DMS79 treated with DMSO at 0.1 percent for 48 hours (cell line): ENCODE results near the gene THRA.

ENCODE experiments used
- DNase-seq: peaks from one replicate; lab custom pipeline; 2025; lab: John Stamatoyannopoulos, UW

The THRA gene

DNA sequence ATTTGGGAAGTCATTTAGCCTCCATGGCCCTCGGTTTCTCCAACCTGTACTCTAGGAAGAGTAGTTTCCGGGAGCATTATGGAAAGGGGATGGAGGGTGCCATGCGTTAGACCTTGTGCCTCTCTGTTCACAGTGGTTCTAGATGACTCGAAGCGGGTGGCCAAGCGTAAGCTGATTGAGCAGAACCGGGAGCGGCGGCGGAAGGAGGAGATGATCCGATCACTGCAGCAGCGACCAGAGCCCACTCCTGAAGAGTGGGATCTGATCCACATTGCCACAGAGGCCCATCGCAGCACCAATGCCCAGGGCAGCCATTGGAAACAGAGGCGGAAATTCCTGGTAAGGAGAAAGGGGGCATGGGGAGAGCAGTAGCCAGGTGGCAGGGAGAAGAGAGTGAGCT lies 21.7 kb downstream of the THRA start:
- no peak for DNase-seq

DNA sequence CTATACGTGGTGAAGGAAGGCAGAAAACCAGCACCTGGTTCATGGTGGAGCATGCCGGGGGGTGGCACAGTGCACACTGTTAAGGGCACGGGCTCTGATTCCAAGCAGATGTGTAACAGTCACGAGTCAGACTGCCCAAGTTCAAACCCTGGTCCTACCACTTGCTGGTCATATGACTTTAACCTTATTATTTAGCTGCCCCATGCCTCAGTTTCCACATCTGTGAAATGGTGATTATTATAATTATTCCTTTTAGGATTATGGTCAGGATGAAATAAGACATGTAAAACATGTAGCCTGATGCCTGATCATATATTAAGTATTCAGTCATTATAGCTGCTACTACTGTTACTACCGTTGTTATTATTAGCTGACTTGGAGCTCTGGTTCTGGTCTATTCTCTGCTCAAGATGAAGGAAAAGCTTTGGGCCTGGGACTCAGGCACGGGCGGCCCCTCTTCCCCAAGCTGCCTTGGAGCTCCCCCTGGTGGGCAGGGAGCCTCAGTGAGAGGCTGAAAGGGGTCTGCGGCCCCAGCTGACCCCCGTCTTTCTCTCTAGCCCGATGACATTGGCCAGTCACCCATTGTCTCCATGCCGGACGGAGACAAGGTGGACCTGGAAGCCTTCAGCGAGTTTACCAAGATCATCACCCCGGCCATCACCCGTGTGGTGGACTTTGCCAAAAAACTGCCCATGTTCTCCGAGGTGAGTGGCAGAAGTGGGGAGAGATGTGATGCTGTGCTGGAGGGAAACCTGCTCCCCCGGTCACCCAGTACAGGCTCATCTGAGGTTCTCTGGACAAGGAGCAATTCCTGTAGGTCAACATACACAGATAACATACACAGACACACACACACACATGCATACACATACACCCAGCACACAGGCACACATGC lies 23.6 kb downstream of the THRA start:
- DNase-seq = peak; percentile 41

DNA sequence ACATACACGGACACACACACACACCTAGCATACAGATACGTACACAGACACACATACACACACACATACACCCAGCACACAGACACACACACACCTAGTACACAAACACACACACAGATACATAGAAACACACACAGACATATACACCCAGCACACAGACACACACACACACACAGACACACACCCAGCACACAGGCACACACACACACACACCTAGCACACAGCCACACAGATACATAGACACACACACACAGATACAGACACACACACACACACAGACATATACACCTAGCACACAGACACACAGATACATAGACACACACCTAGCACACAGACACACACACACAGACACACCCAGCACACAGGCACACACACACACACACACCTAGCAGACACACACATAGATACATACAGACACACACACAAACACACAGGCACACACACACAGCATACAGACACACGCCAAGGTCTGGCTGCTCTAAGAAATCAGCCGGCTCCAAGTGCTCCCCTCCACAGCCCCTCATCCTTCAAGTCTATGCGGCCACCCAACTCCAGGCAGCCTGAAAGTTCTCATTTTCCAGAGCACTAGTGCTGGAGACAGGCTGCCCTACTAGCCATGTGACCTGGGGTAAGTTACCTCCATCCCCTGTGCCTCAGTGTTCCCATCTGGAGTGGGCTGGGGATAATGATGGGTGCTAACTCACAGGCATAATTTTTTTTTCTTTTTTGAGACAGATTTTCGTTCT lies 24.5 kb downstream of the THRA start:
- DNase-seq = no peak

DNA sequence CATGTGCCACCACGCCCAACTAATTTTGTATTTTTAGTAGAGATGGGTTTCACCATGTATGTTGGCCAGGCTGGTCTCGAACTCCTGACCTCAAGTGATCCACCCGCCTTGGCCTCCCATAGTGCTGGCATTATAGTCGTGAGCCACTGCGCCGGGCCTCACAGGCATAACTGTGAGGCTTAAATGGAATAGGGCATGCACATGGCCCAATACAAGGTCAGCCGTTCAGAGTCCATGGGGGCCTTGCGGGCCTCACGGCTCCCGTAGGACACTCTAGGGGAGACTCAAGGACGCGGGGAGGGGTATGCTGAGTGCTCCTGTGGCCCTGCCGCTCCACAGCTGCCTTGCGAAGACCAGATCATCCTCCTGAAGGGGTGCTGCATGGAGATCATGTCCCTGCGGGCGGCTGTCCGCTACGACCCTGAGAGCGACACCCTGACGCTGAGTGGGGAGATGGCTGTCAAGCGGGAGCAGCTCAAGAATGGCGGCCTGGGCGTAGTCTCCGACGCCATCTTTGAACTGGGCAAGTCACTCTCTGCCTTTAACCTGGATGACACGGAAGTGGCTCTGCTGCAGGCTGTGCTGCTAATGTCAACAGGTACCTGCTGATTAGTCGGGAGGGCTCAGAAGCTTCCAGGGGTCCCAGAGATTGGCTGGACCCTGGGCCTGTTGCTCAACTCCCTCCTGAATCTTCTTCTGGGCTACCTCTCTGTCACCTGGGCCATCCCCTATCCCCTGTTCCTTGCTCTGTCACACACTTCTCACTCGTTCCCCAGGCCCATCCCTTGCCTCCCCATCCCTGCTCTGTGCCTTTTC lies 25.3 kb downstream of the THRA start:
- no peak for DNase-seq

- no peak for DNase-seq
These were observed 26.5 kb downstream of the THRA start for GRCh38 chr17:40089077-40089895.

DNA sequence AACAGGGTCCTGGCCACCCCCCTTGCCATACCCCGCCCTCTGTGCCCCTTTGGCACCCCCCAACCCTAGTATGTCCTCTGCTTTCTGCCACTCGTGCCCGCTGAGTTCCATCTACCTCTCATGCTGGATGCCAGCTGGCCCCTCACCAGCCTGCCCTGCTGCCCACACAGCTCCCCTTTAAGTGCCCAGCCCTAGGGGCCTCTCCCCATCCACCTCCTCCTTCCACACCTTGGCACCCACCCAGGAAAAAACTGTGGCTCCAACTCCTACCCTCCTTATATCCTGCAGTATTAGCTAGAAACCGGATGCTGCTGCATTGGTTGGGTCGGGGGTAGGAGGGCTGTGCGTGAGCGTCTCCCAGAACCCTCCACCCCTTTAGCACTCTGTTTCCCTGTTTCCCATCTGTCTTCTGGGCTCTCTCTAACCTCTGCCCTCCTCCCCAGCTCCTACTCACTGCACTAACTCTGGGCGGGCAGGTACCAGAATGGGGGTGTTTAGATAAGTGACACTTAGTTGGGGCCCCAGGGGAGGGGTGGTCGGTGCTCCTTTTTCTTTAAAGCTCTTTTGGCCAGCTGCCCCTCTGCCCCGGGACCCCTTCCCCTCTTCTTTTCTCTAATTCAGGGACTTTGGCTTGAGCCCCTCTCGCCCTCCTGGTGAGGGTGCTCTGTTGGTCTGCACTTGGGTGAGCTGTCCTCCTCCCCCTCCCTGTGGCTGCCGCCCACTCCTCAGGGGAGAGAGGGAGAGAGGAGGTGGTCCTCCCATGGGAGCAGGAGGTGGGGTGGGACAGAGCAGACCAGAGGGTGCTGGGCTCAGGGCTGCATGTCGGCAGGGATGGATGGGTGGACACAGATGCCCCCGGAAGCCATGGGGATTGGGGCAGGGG lies 27.7 kb downstream of the THRA start:
- DNase-seq = peak; percentile 5

GRCh38 chr17:40091691-40092397 lies 29.1 kb downstream of the THRA start:
- peak; percentile 22 for DNase-seq

DNA sequence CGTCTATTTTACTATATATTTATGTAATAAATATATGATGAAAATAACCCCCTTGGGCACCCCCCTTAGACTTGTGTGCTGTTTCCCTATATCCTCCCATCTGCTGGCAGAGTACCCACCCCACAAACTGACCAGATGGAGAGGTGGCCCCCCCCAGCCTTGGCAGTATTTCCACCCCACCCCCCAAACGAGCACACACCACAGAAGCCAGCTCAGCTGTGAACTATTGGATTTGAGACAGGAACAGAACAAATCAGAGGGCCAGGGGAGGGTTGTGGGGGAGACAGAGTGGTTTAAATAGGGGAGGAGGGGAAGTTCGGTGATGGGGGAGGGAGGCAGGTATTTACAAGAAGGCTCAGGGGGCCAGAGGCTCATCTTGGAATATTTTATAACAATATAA lies 29.8 kb downstream of the THRA start:
- DNase-seq = no peak

- no peak for DNase-seq
These were observed 30.3 kb downstream of the THRA start for GRCh38 chr17:40093005-40093579.

- DNase-seq = no peak
These were observed 30.9 kb downstream of the THRA start for GRCh38 chr17:40093580-40094201.

GRCh38 chr17:40094874-40095273 lies 32.1 kb downstream of the THRA start:
- DNase-seq = no peak

- no peak for DNase-seq
These were observed 32.7 kb downstream of the THRA start for GRCh38 chr17:40095351-40095943.

- DNase-seq = no peak
These were observed 33.4 kb downstream of the THRA start for GRCh38 chr17:40095944-40096791.

GRCh38 chr17:40097087-40097486 lies 34.3 kb downstream of the THRA start:
- no peak for DNase-seq

- no peak for DNase-seq
These were observed 35.4 kb downstream of the THRA start for GRCh38 chr17:40097931-40098845.

- peak; percentile 90 for DNase-seq
These were observed 36.3 kb downstream of the THRA start for GRCh38 chr17:40098846-40099618.
